Right lobe of liver (tissue), 6 donors: ENCODE data around the gene CD3G. TPM values are rescaled to one million over a fixed set of nuclear protein-coding genes. Genes with fewer than 3 reads are reported as not detected.

ENCODE experiments used
- ATAC-seq, 4 donors: fragments of 200-7000 bp; cut with Tn5 transposase; one replicate each; pipeline ENCODE4 v1.9.1; 2020; ENCODE audit warnings: mild to moderate bottlenecking in 4 of 4, moderate library complexity in 4 of 4
- DNase-seq, 3 donors: peaks; one replicate each; pipeline ENCODE4 v3.0.0-alpha.2; 2020
- H3K27ac ChIP-seq, 3 donors: fragments of 200-600 bp; one replicate each; pipeline ENCODE4 v1.8.0; 2022
- H3K27me3 ChIP-seq, 2 donors: fragments of 200-600 bp; one replicate each; pipeline ENCODE4 v1.8.0; 2022
- H3K36me3 ChIP-seq, 4 donors: fragments of 200-600 bp; sonication (generic) in 1 of 4; one replicate each; pipeline versions ENCODE4 v1.5.1 to v1.8.0; 2017 to 2022; ENCODE audit warnings: control low read depth in 1 of 4
- H3K4me1 ChIP-seq, 4 donors: fragments of 200-600 bp; sonication (generic) in 1 of 4; one replicate each; pipeline versions ENCODE4 v1.5.1 to v1.8.0; 2017 to 2022; ENCODE audit warnings: control low read depth in 1 of 4
- H3K4me3 ChIP-seq, 3 donors: fragments of 200-600 bp; one replicate each; pipeline ENCODE4 v1.8.0; 2022
- H3K9me3 ChIP-seq, 4 donors: fragments of 200-600 bp; sonication (generic) in 1 of 4; one replicate each; pipeline versions ENCODE4 v1.5.1 to v1.8.0; 2017 to 2022; ENCODE audit warnings: control low read depth in 1 of 4
- POLR2A ChIP-seq: fragments of 450-650 bp; IDR thresholded peaks from one replicate; pipeline ENCODE4 v1.6.1; 2017; ENCODE audit warnings: antibody characterized with exemption, mild to moderate bottlenecking
- WGBS: methylation state at CpG from one replicate; pipeline ENCODE4 v1.1.6; 2018; ENCODE audit warnings: low coverage, low lambda C conversion rate; ENCODE audit not compliant: insufficient coverage; ENCODE audit errors: missing lambda C conversion rate; 5-methylcytosine and 5-hydroxymethylcytosine counted together
- intact Hi-C, 2 donors: fragments of 100-400 bp; cut with DNase I; formaldehyde crosslinking; loops; one replicate each; pipeline versions ENCODE4 v1.11.2 to v1.14.1; 2022
- total RNA-seq, 6 experiments: library from RNA; depleted of rRNA in 2 of 6; stranded (reverse); fragments of >200 nt in 2 of 6; fragmentation: NEBNext Ultra II Directional in 3 of 6; extraction: Animal tissue kit (Norgen Biotek cat#: 25700) in 3 of 6; gene quantifications; one replicate each; pipeline versions ENCODE4 v1.1.0 to v1.2.4, GENCODE V29; 2016 to 2023
- TF ChIP-seq, protein P1 (sequence below), 4 donors: fragments of 200-600 bp in 3 of 4; fragments of 450-650 bp in 1 of 4; IDR thresholded peaks; one replicate each; pipeline versions ENCODE4 v1.5.1 to v1.8.0; 2016 to 2022; ENCODE audit warnings: antibody characterized with exemption in 4 of 4, mild to moderate bottlenecking in 2 of 4
- donor health status: DM: no; HTN: yes; CAD: no.
- donor health status: DM: no; HTN: no; CAD: no.
- donor health status: DM: no; HTN: no; CAD: no.
- donor health status: DM: no; HTN: yes; CAD: no.
- donor health status: DM: no; HTN: yes; CAD: no.

The CD3G gene
- total RNA-seq, 6 experiments from 2014 or later = 0.27 to 1.7 (median 0.36) TPM

DNA sequence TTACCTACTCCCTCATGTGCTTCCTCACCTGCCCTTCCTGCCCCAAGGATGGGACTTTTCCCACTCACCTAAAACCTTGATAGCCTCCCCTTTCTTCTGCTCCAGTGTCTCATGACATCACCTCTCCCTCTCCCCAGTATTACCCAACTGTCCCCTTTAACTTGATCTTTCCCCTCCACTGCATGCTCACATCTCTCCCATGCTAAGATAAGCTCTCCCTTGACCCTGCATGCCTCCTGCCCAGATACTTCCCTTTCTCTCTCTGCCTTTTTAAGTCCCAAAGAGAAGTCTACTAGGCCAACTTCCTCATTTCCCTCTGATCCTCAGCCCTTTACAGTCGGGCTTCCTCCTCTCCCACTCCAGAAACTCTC is 24.8 kb upstream of the CD3G start:
- H3K4me1 ChIP-seq = peaks cover 0 to 19% (median 9%) of the 10 kb centered on the region in 4 donors
- WGBS = 69% methylated on average over 1 of the region's 1 CpG

DNA sequence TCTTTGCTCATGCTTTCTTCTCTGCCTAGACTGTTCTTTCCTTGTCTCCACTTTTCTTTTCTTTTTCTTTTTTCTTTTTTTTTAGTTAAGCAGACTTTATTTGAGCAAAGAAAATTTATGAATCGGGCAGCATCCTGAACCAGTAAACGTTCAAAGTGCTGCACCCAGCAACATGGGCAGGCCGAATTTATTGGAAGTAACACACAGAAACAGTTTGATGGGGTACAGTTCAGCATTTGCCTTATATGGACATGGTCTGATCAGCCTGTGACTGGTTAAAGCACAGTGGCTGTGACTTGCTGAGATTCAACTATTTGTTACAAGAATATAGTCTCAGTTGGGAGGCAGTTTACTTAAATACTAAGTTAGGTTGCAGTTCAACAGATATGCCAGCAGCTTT is 23.6 kb upstream of the CD3G start:
- no peak for TF ChIP-seq POLR2A
- TF ChIP-seq, protein P1, sequence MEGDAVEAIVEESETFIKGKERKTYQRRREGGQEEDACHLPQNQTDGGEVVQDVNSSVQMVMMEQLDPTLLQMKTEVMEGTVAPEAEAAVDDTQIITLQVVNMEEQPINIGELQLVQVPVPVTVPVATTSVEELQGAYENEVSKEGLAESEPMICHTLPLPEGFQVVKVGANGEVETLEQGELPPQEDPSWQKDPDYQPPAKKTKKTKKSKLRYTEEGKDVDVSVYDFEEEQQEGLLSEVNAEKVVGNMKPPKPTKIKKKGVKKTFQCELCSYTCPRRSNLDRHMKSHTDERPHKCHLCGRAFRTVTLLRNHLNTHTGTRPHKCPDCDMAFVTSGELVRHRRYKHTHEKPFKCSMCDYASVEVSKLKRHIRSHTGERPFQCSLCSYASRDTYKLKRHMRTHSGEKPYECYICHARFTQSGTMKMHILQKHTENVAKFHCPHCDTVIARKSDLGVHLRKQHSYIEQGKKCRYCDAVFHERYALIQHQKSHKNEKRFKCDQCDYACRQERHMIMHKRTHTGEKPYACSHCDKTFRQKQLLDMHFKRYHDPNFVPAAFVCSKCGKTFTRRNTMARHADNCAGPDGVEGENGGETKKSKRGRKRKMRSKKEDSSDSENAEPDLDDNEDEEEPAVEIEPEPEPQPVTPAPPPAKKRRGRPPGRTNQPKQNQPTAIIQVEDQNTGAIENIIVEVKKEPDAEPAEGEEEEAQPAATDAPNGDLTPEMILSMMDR (IDR thresholded peaks at IDR 0.05) = no peak
- DNase-seq (no peak), ATAC-seq (no peak)
- intact Hi-C loops = no loop called here
- no peak overlapping the region for H3K27ac ChIP-seq
- WGBS = 90% methylated on average over 3 of the region's 3 CpGs
- H3K27me3 ChIP-seq = no peaks in the 10 kb centered on the region
- H3K4me3 ChIP-seq = no peak overlapping the region
- H3K9me3 ChIP-seq = no peaks in the 10 kb centered on the region
- peaks cover 0 to 14% (median 7%) of the 10 kb centered on the region in 4 donors for H3K4me1 ChIP-seq
- H3K36me3 ChIP-seq = no peaks in the 10 kb centered on the region

More for the DNA sequence above, 24.8 kb upstream of the CD3G start:
- DNase-seq = no peak
- intact Hi-C loops = no loop called here
- Histone ChIP-seq H3K27me3 (no peaks in the 10 kb centered on the region), H3K4me3 (no peak overlapping the region), H3K27ac (no peak overlapping the region), H3K36me3 (no peaks in the 10 kb centered on the region), H3K9me3 (no peaks in the 10 kb centered on the region)
- TF ChIP-seq POLR2A = no peak
- TF ChIP-seq, protein P1 (IDR thresholded peaks at IDR 0.05) = no peak
- ATAC-seq = peak in 1 of 4 donors; percentile 29

DNA sequence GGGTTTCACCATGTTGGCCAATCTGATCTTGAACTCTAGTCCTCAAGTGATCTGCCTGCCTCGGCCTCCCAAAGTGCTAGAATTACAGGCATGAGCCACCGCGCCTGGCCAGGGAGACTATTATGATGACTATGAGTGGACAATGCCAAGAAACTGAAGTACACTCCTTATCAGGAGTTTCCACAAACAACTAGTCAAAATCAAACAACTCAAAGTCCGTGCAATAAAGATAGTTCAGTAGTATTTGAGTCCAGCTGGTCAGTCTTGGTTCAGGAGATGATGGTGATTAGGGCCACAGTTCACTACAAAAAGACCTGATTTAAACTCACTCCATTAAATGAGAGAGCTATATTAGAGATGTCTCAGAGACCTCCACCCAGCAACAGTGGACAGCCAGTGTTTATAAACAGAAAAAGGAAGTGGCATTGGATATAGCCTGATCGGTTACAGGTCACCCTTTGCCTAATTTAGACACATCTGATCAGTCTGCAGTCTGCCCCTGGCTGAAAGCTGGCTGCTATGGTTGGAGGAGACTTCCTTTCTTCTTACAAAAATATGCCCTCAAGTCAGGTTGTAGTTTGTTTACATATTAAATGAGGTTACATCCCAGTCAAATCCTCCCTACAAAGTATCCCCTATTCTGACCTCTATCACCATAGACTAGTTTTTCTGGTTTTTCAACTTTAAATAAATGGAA is 22.6 kb upstream of the CD3G start:
- Histone ChIP-seq H3K27me3 (no peaks in the 10 kb centered on the region), H3K4me1 (peaks cover 0 to 14% (median 7%) of the 10 kb centered on the region in 4 donors), H3K27ac (peak overlapping the region in 2 of 3 donors; percentile 44 to 47), H3K4me3 (no peak overlapping the region), H3K9me3 (no peaks in the 10 kb centered on the region), H3K36me3 (no peaks in the 10 kb centered on the region)
- no peak for TF ChIP-seq POLR2A
- TF ChIP-seq, protein P1 (IDR thresholded peaks at IDR 0.05) = no peak
- 32% methylated on average over 5 of the region's 5 CpGs for WGBS
- intact Hi-C loops = no loop called here
- peak; percentile 87 to 95 (median 91) for ATAC-seq
- peak; percentile 52 to 83 (median 78) for DNase-seq

DNA sequence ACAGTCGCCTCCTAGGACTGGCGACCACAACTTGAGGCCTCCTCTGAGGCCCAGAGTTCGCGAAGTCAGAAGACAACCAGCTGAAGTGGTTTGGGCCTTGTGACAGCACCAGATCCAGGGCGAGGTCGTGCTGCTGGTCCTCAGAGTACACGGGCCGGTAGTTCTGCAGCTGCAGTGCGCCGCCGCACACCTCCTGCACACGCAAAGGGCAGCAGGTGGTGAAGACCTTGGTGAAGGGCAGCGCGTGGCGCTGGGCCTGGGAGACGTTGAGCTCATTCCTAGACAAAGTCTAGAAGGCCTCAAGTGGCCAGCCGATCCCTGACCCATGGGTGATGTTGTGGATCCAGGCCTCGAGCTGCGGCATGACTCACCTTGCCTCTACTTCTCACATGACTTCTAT is 21.4 kb upstream of the CD3G start:
- 93% methylated on average over 6 of the region's 19 CpGs for WGBS
- intact Hi-C loops = no loop called here
- ATAC-seq (no peak), DNase-seq (no peak)
- no peaks in the 10 kb centered on the region for H3K9me3 ChIP-seq
- peaks cover 0 to 14% (median 7%) of the 10 kb centered on the region in 4 donors for H3K4me1 ChIP-seq
- TF ChIP-seq POLR2A = no peak
- H3K27me3 ChIP-seq = no peaks in the 10 kb centered on the region
- no peaks in the 10 kb centered on the region for H3K36me3 ChIP-seq
- H3K4me3 ChIP-seq = no peak overlapping the region
- H3K27ac ChIP-seq = no peak overlapping the region

DNA sequence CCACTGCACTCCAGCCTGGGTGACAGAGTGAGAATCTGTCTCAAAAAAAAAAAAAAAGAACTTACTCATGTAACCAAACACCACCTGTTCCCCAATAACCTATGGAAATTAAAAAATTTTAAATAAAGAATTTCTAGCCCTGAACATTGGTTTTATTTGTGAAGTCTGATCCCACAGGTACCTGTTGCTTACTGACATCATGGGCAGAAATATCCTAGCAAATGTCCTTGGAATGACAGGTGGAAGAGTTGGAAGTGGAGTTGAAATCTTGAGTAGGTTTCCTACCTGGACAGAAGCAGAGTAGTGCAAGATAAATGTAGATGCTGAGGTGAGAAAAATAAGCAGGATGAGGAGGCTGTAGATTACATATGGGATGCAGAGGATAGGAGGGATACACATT is 18.9 kb upstream of the CD3G start:
- no peaks in the 10 kb centered on the region for H3K36me3 ChIP-seq
- H3K27ac ChIP-seq = no peak overlapping the region
- no peaks in the 10 kb centered on the region for H3K9me3 ChIP-seq
- no peak overlapping the region for H3K4me3 ChIP-seq
- H3K27me3 ChIP-seq = no peaks in the 10 kb centered on the region
- no peak for DNase-seq
- peaks cover 0 to 14% (median 7%) of the 10 kb centered on the region in 4 donors for H3K4me1 ChIP-seq
- TF ChIP-seq POLR2A = no peak
- TF ChIP-seq, protein P1 (IDR thresholded peaks at IDR 0.05) = no peak
- no peak for ATAC-seq
- intact Hi-C loops = no loop called here
